SKM-1 (cell line): Measurements from ENCODE around the gene PPM1H.

ENCODE experiments used
- DNase-seq: peaks from one replicate; lab custom pipeline; 2025; ENCODE audit not compliant: unreplicated experiment; lab: John Stamatoyannopoulos, UW

The PPM1H gene

DNA sequence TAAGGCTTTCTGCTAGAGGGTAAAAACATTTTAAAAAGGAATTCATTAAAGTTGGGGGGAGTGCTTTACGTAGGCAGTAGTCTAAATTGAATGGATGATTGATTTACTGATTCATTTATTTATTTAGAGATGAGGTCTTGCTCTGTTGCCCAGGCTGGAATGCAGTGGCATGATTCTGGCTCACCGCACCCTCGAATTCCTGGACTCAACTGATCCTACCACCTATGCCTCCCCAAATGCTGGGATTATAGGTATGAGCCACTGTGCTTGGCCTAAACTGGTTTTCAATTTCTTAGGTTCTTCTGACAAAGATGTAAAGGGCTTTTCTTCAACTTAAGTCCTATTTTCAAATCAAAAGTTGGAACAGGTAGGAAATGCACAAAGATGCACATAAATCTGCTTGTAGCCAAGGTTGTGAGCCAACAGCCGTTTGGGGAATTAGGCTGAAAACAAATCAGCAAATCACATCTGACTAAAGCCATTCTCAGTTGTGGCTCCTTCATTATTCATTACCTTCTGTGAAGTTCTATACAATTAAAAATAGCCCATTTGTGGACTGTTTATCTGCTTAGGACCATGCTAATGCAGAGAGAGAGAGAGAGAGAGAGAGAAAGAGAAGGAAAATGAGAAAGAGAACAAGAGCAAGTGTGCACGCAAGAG, 218.0 kb downstream of the PPM1H start:
- DNase-seq: no peak

DNA sequence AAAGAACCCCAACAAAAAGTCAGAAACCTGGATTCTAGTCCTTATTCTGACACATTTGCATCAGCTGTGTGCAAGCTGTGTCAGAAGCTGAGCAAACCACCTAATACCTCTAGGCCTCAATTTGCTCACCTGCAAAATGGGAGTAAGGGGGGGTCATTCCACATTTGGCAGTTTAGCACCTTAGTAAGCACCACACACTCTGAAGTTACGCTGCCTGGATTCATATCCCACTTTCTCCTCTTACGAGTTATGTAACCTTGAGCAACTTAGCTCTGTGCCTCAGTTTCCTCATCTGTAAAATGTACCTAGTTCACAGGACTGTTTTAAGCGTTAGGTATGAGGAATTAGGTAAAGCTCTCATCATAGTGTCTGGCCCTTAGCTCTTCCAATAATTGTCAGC, 218.9 kb downstream of the PPM1H start:
- DNase-seq: no peak

- no peak for DNase-seq
Measured at GRCh38 chr12:62714774-62715721, 219.9 kb downstream of the PPM1H start.

GRCh38 chr12:62714181-62714773, 220.7 kb downstream of the PPM1H start:
- no peak for DNase-seq

DNA sequence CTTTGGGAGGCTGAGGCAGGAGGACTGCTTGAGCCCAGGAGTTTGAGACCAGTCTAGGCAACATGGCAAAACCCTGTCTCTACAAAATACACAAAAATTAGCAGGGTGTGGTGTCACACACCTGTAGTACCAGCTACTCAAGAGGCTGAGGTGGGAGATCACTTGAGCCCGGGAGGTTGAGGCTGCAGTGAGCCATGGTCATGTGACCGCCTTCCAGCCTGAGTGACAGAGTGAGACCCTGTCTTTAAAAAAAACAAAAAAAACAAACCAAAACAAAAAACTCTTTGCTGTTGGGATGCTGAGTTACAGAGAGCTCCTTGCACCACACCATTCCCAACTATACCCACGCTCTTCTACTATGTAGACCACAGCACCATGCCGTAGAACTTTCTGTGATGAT, 221.2 kb downstream of the PPM1H start:
- DNase-seq: no peak

- no peak for DNase-seq
Measured at GRCh38 chr12:62712681-62713573, 222.0 kb downstream of the PPM1H start.

DNA sequence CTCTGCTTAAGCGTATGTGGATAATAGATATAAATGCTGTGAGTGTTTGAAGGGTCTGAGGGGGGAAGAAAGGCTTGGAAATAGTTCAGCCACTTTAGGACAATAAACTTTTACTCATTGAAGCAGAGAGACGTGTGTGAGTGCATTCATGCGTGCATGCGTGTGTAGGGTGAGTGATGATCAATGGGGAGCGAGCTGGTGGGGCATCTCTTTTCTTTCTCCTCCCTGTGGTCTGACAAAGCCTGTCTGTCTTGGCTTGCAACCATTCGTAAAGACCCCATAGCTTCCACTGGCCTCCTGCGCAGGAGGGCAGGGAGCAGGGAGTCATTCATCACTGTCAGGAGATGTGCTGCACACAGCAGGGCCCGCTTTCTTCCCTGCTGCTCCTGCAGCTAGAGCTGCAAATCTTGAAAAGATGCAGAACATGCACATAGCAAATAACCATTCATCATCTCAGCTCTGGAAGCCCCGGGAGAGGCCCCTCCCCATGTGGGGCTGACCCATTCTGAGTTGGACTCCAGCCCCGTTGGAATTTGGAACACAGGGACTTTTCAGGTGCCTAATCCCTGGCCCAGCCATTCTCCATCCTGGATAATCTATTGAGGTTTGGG, 223.2 kb downstream of the PPM1H start:
- DNase-seq: no peak

GRCh38 chr12:62709311-62709710, 225.6 kb downstream of the PPM1H start:
- no peak for DNase-seq

DNA sequence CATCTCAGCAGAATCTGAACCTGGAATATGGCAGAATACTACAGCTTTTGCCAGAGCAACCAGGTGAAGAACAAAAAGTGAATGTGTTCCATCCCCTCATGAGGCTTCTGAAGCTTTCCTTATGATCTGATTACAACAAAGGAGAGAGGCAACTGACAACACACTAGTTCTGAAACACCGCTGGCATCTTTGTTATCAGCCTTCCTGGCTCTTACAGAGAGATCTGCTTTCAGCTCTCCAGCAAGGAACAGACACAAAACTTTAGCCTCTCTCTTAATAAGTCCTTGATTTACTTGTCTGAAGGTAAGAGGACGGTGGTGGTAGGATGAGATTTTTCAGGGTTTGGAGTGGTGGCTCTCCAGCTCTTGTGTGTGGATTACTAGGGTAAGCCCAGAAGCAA, 227.0 kb downstream of the PPM1H start:
- no peak for DNase-seq

DNA sequence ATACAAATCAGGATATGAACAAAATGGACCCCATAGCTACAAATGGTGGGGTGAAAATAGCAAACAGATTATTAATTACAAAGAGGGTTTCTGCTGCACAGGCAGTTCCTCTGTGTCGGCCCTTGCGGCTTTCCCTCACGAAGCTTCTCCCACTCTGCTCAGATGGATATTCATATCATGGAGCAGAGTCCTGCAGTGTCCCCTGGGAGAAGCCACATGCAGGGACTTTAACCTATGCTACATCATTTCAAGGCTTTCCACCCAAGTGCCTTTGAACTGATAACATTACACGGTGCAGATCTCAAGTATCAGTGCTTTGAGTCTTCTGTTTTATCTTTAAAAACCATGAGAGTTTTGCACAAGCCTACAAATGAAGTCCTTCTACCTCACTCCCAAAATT, 229.1 kb downstream of the PPM1H start:
- no peak for DNase-seq

DNA sequence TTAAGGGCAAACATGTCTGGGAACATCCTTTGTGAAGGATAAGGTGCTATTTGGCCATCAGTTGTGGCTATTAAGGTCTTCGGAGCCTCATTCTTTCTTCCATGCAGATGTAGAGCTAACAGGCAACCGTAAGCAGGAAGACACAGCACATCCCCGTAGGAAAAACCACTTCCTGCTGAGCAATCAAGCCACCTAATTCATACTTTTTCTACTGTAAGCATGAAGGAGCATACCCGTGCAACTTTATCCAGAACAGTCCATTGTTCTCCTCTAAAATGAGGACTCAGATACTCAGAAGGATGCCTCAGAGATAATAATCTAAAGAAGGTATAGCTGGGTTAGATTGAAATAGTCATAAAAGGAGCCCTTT, 232.0 kb downstream of the PPM1H start:
- DNase-seq: no peak

- no peak for DNase-seq
Measured at GRCh38 chr12:62701492-62701891, 233.5 kb downstream of the PPM1H start.

DNA sequence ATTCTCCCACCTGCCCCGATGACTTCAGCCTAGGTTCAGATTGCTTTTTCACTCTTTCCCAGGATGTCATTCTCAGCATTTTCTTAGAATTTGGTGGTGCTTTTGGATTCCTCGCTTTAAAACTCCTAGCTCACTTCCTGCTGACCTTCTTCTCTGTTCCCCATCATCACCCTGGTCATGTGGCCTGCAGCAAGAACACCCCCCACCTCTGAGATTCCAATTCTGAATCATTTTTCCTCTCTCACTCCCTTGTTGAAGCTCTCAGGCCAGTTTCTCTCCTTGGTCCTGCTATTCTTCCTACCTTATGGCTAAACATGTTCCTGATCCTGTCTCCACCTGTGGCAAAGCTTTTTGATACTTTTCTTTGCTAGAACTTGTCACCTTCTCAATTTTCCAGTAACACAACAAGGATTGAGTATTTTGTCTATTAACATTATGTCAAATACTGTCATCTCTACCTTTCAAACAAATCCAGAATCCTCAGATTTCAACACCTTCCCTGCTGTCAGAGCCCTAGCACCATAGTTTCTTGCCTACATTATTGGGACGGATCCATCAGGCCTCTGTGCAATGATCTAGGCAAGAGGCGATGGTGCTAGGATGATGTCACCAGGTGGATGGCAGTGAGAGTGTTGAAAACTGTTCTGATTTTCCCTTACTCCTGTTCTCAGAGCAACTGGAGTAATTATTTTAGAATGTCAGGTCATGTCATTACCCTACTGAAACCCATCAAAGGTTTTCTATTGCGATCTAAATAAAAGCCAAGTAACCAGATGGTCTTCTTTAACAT, 234.7 kb downstream of the PPM1H start:
- DNase-seq: no peak

DNA sequence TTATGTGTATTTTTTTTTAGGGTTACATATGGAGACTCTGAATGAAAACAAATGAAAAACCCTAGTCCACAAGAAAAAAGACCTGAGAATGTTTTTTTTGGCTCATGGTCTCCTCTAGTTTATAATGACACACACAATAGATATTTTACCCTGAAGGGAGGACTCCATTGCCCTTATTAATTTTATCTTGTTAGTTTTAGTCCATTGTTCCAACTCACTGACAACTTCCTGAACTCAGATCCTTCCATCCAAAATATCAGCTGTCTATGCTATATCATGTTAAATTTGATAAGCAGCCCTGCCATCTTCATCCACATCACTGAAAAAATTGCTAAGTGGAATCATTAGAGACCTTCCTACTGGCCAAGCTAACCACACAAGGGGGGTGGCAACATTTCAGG, 236.2 kb downstream of the PPM1H start:
- DNase-seq: no peak

- DNase-seq: no peak
Measured at GRCh38 chr12:62697893-62698292, 237.1 kb downstream of the PPM1H start.

DNA sequence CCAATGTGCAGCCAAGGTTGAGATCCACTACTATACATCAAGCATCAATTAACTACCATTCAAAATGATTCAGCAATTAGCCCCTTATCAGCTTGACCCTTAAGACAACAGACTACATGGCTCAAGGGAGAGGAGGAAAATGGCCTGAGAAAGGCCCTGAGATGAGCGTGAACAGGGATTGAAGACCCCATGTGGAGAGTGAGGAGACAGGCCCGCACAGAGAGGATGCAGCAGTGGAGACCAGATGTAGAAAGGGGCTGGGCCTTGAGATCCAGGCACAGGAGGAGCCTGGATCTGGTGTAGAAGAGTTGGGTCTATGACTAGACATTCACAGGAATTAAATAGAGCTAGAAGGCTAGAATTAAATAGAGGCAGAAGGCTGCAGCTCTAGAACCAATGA, 239.3 kb downstream of the PPM1H start:
- DNase-seq: no peak

DNA sequence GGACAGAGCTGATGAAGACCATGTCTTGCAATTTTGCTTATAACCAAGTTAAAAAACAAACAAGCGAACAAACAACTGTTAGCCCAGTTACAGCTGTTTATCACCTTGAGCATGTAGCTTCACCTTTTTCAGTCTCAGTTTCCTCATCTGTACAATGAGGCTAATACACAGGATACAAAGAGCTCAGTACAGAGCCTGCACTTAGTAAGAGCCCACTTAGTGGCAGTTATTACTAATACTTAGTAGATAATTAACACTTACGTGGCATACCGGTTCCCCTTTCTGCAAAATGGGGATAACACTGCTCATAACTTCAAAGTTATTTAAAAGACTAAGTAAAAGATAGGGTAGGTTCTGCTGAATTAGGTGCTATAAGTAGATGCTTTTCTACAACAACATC, 240.3 kb downstream of the PPM1H start:
- no peak for DNase-seq

DNA sequence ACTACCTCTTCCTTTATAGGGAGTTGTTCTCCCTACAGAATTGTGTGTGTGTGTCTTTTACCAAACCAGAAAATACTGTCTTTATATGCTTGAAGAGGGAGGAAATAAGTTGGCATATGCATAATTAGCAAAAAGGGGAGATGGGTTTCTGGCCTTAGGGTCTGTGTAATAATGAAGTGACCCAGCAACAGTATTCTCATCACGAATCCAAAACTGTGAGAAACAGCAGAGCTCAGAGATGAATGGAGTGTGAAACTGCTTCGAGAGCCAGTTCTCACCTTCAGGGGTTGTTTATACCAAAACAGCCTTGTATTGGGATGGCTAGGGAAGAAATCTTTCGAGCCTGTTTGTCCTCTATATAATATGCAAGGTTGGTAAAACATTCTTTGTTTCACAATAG, 240.8 kb downstream of the PPM1H start:
- no peak for DNase-seq

DNA sequence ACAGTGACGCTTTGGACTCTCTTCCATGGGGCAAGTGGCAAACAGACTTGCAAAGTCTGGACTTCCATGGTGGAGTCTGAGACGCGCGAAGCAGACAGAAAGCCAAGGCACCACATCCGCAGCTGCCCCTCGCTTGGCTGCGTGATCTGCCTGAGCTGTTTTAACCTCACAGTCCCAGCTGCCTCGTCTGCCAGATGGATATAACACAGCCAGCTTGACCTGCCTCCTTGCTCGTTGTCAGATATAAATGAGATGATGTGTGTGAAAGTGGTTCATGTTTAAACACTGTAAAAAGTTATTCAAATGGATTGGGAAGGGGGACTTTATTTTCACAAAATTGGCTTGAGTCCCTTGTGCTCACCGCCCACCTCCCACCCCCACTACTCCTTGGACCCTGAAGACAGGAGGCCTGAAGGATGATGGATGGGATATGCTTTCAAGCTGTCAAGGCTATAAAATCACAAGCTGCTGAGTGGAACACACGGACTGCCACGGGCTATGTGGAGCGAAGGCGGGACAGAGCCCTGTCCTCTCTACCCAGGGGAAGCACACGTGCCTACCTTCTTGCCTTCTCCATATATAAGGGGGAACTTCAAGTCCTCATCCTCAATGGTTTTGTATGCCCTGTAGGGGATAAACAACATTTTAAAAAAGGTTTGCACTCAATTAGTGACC, 241.4 kb downstream of the PPM1H start:
- no peak for DNase-seq
